ENCODE data around the gene CCDC88B.

CCDC88B gene

DNA sequence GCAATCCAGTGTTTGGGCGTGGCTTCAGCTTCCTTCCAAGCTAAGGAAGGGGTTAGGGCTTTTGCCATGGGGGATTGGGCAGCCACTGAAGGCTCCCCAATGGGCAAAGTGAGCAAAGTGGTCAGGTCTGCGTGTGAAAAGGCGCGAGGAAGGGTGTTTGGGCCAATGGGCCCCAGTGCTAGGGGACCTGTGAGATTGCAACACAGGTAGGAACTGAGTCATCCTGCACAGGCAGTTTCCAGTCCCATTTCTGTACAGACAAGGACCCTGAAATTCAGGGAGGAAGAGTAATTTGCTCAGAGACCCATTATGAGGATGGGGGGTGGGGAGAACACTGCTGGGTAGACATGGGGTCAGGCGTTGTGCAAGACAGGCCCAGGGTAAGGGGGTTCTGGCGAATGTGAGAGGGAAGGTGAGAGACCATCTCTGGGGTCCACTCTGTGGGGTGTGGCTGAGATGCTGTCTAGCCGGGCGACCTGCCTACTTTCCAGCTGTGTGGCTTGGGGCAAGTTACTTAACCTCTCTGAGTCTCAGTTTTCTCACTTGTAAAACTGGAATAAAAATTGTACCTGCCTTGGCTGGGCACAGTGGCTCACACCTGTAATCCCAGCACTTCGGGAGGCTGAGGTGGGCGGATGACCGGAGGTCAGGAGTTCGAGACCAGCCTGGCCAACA is 7.3 kb downstream of the CCDC88B start:
- TF ChIP-seq, protein P1, sequence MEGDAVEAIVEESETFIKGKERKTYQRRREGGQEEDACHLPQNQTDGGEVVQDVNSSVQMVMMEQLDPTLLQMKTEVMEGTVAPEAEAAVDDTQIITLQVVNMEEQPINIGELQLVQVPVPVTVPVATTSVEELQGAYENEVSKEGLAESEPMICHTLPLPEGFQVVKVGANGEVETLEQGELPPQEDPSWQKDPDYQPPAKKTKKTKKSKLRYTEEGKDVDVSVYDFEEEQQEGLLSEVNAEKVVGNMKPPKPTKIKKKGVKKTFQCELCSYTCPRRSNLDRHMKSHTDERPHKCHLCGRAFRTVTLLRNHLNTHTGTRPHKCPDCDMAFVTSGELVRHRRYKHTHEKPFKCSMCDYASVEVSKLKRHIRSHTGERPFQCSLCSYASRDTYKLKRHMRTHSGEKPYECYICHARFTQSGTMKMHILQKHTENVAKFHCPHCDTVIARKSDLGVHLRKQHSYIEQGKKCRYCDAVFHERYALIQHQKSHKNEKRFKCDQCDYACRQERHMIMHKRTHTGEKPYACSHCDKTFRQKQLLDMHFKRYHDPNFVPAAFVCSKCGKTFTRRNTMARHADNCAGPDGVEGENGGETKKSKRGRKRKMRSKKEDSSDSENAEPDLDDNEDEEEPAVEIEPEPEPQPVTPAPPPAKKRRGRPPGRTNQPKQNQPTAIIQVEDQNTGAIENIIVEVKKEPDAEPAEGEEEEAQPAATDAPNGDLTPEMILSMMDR (conservative IDR thresholded peaks at IDR 0.05; ENCODE audit: control insufficient read depth, insufficient read depth, low read depth, low read length) = no peak
- no peak for DNase-seq (ENCODE audit: low read depth)
- H3K4me3 ChIP-seq (ENCODE audit: control insufficient read depth, low read depth, low read length) = no peak overlapping the region

DNA sequence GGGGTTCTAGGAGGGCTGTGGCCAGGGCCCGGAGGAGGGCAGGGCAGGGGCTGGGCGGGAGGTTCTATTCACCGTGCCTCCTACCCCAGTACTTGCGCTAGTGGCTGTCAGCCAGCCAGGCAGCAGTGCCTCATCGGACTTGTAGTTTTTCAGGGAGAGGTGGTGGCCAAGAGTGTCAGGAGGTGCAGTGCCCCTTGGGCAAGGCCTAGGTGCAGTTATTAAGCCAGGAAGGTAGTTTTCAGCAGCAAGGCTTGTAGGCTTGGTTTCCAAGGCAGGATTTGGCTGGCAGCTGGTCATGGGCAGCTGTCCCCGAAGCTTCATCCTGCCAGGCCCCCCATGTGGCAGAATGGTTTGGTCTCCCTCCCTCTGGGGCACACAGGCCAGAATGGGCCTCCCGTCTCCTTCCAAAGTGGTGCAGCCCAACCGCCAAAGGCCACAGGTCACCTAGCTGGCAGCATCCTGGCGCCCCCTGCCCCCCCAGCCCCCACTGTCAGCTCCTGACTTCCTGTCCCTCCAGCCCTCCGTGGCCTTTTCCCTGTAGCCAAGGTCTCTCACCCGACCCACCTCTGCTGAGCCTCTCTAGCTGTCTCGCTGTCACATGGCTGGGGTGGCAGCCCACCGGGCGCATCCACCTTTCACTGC is 8.5 kb downstream of the CCDC88B start:
- no peak overlapping the region for H3K4me3 ChIP-seq (ENCODE audit: control insufficient read depth, low read depth, low read length)
- TF ChIP-seq, protein P1 (conservative IDR thresholded peaks at IDR 0.05; ENCODE audit: control insufficient read depth, insufficient read depth, low read depth, low read length) = no peak
- DNase-seq (ENCODE audit: low read depth) = no peak

DNA sequence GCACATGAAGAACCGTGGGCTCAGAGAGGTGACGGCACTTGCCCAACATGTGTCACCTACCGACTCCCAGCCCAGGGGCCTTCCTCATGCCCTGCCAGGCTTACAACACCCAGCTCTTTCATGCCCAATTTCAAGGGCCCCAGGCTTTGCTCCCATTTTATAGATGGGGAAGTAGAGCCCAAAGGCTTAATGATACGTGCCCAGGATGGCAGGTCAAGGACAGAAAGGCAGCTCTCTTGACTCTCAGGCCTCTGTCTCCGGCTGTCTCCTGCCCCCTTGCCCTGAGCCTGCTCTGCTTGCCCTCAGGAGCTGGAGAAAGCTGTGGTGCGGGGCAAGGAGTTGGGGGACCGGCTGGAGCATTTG is 9.0 kb downstream of the CCDC88B start:
- TF ChIP-seq, protein P1 (conservative IDR thresholded peaks at IDR 0.05; ENCODE audit: control insufficient read depth, insufficient read depth, low read depth, low read length) = no peak
- no peak overlapping the region for H3K4me3 ChIP-seq (ENCODE audit: control insufficient read depth, low read depth, low read length)

DNA sequence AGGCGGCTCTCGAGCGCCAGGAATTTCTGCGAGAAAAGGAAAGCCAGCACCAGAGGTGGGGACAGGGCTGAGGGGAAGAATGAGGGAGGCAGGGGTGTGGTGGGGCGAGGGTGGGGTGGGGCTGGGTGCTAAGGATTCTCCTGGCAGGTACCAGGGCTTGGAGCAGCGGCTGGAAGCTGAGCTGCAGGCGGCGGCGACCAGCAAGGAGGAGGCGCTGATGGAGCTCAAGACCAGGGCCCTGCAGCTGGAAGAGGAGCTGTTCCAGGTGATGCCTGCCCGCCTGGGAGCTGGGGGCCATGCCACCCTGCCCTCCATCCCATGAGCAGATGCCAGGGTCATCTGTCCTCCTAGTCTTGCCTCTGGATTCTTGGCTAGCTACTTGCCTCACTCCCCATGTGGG is 9.4 kb downstream of the CCDC88B start:
- no peak overlapping the region for H3K4me3 ChIP-seq (ENCODE audit: control insufficient read depth, low read depth, low read length)
- TF ChIP-seq, protein P1 (conservative IDR thresholded peaks at IDR 0.05; ENCODE audit: control insufficient read depth, insufficient read depth, low read depth, low read length) = no peak
- DNase-seq (ENCODE audit: low read depth) = no peak

More for the DNA sequence above, 9.0 kb downstream of the CCDC88B start:
- no peak for DNase-seq (ENCODE audit: low read depth)

DNA sequence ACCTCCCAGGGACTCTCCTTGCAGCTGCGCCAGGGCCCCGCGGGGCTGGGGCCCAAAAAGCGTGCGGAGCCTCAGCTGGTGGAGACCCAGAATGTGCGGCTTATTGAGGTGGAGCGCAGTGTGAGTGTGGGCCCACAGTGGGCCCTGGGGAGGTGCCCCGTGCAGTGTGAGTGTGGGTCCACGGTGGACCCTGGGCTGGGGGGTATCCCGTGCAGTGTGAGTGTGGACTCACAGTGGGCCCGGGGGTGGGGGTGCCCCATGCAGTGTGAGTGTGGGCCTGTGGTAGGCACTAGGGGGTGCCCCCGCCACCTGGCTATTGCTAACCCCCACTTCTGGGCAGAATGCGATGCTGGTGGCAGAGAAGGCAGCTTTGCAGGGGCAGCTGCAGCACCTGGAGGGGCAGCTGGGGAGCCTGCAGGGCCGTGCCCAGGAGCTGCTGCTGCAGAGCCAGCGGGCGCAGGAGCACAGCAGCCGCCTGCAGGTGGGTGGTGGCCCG is 11.2 kb downstream of the CCDC88B start:
- TF ChIP-seq, protein P1 (conservative IDR thresholded peaks at IDR 0.05; ENCODE audit: control insufficient read depth, insufficient read depth, low read depth, low read length) = no peak

DNA sequence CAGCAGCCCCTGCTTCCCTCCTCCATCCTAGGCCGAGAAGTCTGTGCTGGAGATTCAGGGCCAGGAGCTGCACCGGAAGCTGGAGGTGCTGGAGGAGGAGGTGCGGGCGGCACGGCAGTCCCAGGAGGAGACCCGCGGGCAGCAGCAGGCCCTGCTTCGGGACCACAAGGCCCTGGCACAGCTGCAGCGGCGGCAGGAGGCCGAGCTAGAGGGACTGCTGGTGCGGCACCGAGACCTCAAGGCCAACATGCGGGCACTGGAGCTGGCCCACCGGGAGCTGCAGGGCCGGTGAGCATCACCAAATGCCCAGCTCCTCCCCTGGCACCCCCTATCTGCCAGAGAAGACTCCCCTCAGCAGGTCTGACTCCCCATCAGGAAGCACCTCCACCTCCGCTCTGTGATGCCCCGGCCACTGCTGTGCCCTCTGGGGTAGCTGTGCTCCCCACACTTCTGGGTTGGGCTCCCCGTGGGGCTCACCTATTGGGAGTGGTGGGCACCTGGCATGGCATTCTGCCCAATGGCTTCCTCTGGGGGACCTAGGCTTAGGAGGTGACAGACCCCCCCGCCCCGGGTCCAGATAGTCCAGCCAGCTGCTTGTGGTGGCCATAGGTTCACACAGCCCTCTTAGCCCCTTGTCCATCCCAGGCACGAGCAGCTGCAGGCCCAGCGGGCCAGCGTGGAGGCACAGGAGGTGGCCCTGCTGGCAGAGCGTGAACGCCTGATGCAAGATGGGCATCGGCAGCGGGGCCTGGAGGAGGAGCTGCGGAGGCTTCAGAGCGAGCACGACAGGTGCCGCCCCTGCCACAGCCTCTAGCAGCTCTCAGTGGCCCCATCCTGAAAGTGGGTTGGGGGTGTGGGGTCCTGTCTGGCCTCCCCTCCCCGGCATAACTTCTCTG is 12.3 kb downstream of the CCDC88B start:
- no peak overlapping the region for H3K4me3 ChIP-seq (ENCODE audit: control insufficient read depth, low read depth, low read length)
- TF ChIP-seq, protein P1 (conservative IDR thresholded peaks at IDR 0.05; ENCODE audit: control insufficient read depth, insufficient read depth, low read depth, low read length) = no peak
- DNase-seq (ENCODE audit: low read depth) = no peak

More for the DNA sequence above, 11.2 kb downstream of the CCDC88B start:
- H3K4me3 ChIP-seq (ENCODE audit: control insufficient read depth, low read depth, low read length) = no peak overlapping the region
- no peak for DNase-seq (ENCODE audit: low read depth)
